ENCODE measurements around the gene ACOD1. TPM values are rescaled to one million over a fixed set of nuclear protein-coding genes. Genes with fewer than 3 reads are reported as not detected.
A peak's percentile ranks its signal among the peaks of the same experiment; 100 is the strongest.
"Not testable (repeated sequence)": the region's sequence is repeated elsewhere in the genome, so short reads cannot be mapped to it uniquely, and the experiment has no call there.

The ACOD1 gene
- total RNA-seq (not detected), polyA plus RNA-seq (not detected)
- long read RNA-seq, donor 1, result 0 reads
- long read RNA-seq, donor 2, result 0 reads
- long read RNA-seq, donor 3, result 0 reads

GRCh38 chr13:76948149-76948548, at the start of gene ACOD1:
Gene ACOD1 (plus strand): TSS chr13:76948511. CDS start chr13:76948559, 48 bp downstream.
- DNase-seq, result no peak
- no peak for TF ChIP-seq CTCF (IDR thresholded peaks at IDR 0.05)
- no peak for TF ChIP-seq POLR2A (IDR thresholded peaks at IDR 0.05)
- TF ChIP-seq EP300 (IDR thresholded peaks at IDR 0.05), result no peak
- Histone ChIP-seq H3K9me3 (no peaks in the 10 kb centered on the region), H3K4me3 (no peak within 1 kb of the TSS), H3K4me1 (ENCODE audit: insufficient read depth) (no peaks in the 10 kb centered on the region), H3K27me3 (no peaks in the 10 kb centered on the region), H3K27ac (no peak within 1 kb of the TSS), H3K36me3 (no peaks in the 10 kb centered on the region)
- WGBS, 3 donors, result 86 to 93% (median 93%) methylated on average over 2 of the region's 2 CpGs
- intact Hi-C loops (cut with DNase I), result no loop called here

GRCh38 chr13:76899066-76899465, 49.2 kb upstream of the ACOD1 start:
- H3K4me1 ChIP-seq (ENCODE audit: insufficient read depth); H3K27me3 ChIP-seq; H3K27ac ChIP-seq; DNase-seq; H3K9me3 ChIP-seq; H3K36me3 ChIP-seq; H3K4me3 ChIP-seq; intact Hi-C loops (cut with DNase I): not testable (repeated sequence)
- WGBS, 3 donors, result 93 to 97% (median 93%) methylated on average over 4 of the region's 4 CpGs

- H3K9me3 ChIP-seq, result no peaks in the 10 kb centered on the region
- no peak overlapping the region for H3K27ac ChIP-seq
- TF ChIP-seq EP300 (IDR thresholded peaks at IDR 0.05), result no peak
- peak; percentile 85 to 87 (median 86) for TF ChIP-seq CTCF (IDR thresholded peaks at IDR 0.05)
- H3K36me3 ChIP-seq, result no peaks in the 10 kb centered on the region
- H3K27me3 ChIP-seq, result no peaks in the 10 kb centered on the region
- WGBS, 3 donors, result 11 to 18% (median 12%) methylated on average over 3 of the region's 3 CpGs
- intact Hi-C loops (cut with DNase I), result loop anchor here (5.0 to 10.0 kb wide), 4 partner anchors 1026 to 1219 kb away; no protein-coding TSS in a partner anchor
- no peak overlapping the region for H3K4me3 ChIP-seq
- no peaks in the 10 kb centered on the region for H3K4me1 ChIP-seq (ENCODE audit: insufficient read depth)
- peak; percentile 23 to 69 (median 48) for DNase-seq
Measured at GRCh38 chr13:76903544-76904162, 44.7 kb upstream of the ACOD1 start.

- Histone ChIP-seq H3K9me3 (no peaks in the 10 kb centered on the region), H3K27ac (no peak overlapping the region), H3K4me3 (no peak overlapping the region), H3K4me1 (ENCODE audit: insufficient read depth) (no peaks in the 10 kb centered on the region), H3K36me3 (no peaks in the 10 kb centered on the region), H3K27me3 (no peaks in the 10 kb centered on the region)
- TF ChIP-seq POLR2A (IDR thresholded peaks at IDR 0.05), result no peak
- TF ChIP-seq EP300 (IDR thresholded peaks at IDR 0.05), result no peak
- no peak for TF ChIP-seq CTCF (IDR thresholded peaks at IDR 0.05)
- intact Hi-C loops (cut with DNase I), result loop anchor here (5.0 to 10.0 kb wide), 4 partner anchors 1027 to 1220 kb away; no protein-coding TSS in a partner anchor
- DNase-seq, result no peak
- 34 to 65% (median 44%) methylated on average over 2 of the region's 2 CpGs for WGBS, 3 donors
Measured at GRCh38 chr13:76904507-76904906, 43.8 kb upstream of the ACOD1 start.

- WGBS, 3 donors, result 94 to 98% (median 96%) methylated on average over 3 of the region's 3 CpGs
- Histone ChIP-seq H3K27ac (no peak overlapping the region), H3K27me3 (no peaks in the 10 kb centered on the region), H3K4me1 (ENCODE audit: insufficient read depth) (no peaks in the 10 kb centered on the region), H3K36me3 (no peaks in the 10 kb centered on the region), H3K4me3 (no peak overlapping the region), H3K9me3 (no peaks in the 10 kb centered on the region)
- intact Hi-C loops (cut with DNase I), result no loop called here
- no peak for TF ChIP-seq EP300 (IDR thresholded peaks at IDR 0.05)
- no peak for TF ChIP-seq POLR2A (IDR thresholded peaks at IDR 0.05)
- no peak for TF ChIP-seq CTCF (IDR thresholded peaks at IDR 0.05)
- no peak for DNase-seq
Measured at GRCh38 chr13:76912476-76912875, 35.8 kb upstream of the ACOD1 start.
